Trophoblast cell (in vitro differentiated cells and primary cell): ENCODE measurements around the gene LRP1-AS.

Experiments
- DNase-seq, 2 donors: peaks; one replicate each; pipeline ENCODE4 v3.0.0-alpha.2; 2016
- H2AFZ ChIP-seq: 2 replicates; pipeline ENCODE4 v1.6.1; 2013; ENCODE audit warnings: low read length, moderate library complexity, mild to moderate bottlenecking; ENCODE audit not compliant: insufficient read depth, poor library complexity
- H2AK5ac ChIP-seq: 2 replicates; pipeline ENCODE4 v1.6.1; 2013; ENCODE audit warnings: mild to moderate bottlenecking, low read length
- H2BK120ac ChIP-seq: 2 replicates; pipeline ENCODE4 v1.6.1; 2013; ENCODE audit warnings: low read length, mild to moderate bottlenecking, moderate library complexity; ENCODE audit not compliant: insufficient read depth, poor library complexity
- H2BK12ac ChIP-seq: 2 replicates; pipeline ENCODE4 v1.6.1; 2013; ENCODE audit warnings: mild to moderate bottlenecking, low read length, moderate library complexity
- H2BK5ac ChIP-seq: 2 replicates; pipeline ENCODE4 v1.6.1; 2013; ENCODE audit warnings: low read length, low read depth, moderate library complexity, mild to moderate bottlenecking; ENCODE audit not compliant: poor library complexity
- H3K14ac ChIP-seq: 2 replicates; pipeline ENCODE4 v1.6.1; 2013; ENCODE audit warnings: mild to moderate bottlenecking, low read length
- H3K18ac ChIP-seq: 2 replicates; pipeline ENCODE4 v1.6.1; 2013; ENCODE audit warnings: mild to moderate bottlenecking, low read length
- H3K23ac ChIP-seq: 2 replicates; pipeline ENCODE4 v1.6.1; 2013; ENCODE audit warnings: low read length
- H3K27ac ChIP-seq: 2 replicates; pipeline ENCODE4 v1.5.1; 2013; ENCODE audit warnings: low read depth, mild to moderate bottlenecking, inconsistent platforms, low read length, moderate library complexity
- H3K27me3 ChIP-seq: 2 replicates; pipeline ENCODE4 v1.6.1; 2013; ENCODE audit warnings: inconsistent platforms, mild to moderate bottlenecking, low read length, moderate library complexity; ENCODE audit not compliant: insufficient read depth
- H3K36me3 ChIP-seq, 2 experiments: 1 replicate in 1 of 2; 2 replicates in 1 of 2; pipeline ENCODE4 v1.6.1; 2013; ENCODE audit warnings: low read length in 2 of 2, mild to moderate bottlenecking in 2 of 2, moderate library complexity in 1 of 2; ENCODE audit not compliant: insufficient read depth in 2 of 2, control insufficient read depth in 1 of 2
- H3K4ac ChIP-seq: 2 replicates; pipeline ENCODE4 v1.6.1; 2013; ENCODE audit warnings: low read depth, mild to moderate bottlenecking, low read length, moderate library complexity
- H3K4me1 ChIP-seq, 2 experiments: 1 replicate in 1 of 2; 2 replicates in 1 of 2; pipeline ENCODE4 v1.6.1; 2013; ENCODE audit warnings: low read length in 2 of 2, mild to moderate bottlenecking in 2 of 2, moderate library complexity in 1 of 2; ENCODE audit not compliant: insufficient read depth in 2 of 2, control insufficient read depth in 1 of 2
- H3K4me2 ChIP-seq: 2 replicates; pipeline ENCODE4 v1.6.1; 2013; ENCODE audit warnings: inconsistent platforms, mild to moderate bottlenecking, low read length, moderate library complexity
- H3K4me3 ChIP-seq: 2 replicates; pipeline ENCODE4 v1.5.1; 2013; ENCODE audit warnings: mild to moderate bottlenecking, low read depth, low read length, inconsistent platforms
- H3K79me1 ChIP-seq: one replicate; pipeline ENCODE4 v1.6.1; 2013; ENCODE audit warnings: low read length
- H3K79me2 ChIP-seq: 2 replicates; pipeline ENCODE4 v1.6.1; 2013; ENCODE audit warnings: low read length, mild to moderate bottlenecking; ENCODE audit not compliant: control insufficient read depth, insufficient read depth, poor library complexity
- H3K9ac ChIP-seq: 2 replicates; pipeline ENCODE4 v1.6.1; 2013; ENCODE audit warnings: mild to moderate bottlenecking, low read length
- H3K9me3 ChIP-seq: 2 replicates; pipeline ENCODE4 v1.6.1; 2013; ENCODE audit warnings: low read depth, mild to moderate bottlenecking, control low read depth, inconsistent platforms, low read length; ENCODE audit not compliant: insufficient read depth
- H4K12ac ChIP-seq: 2 replicates; pipeline ENCODE4 v1.6.1; 2013; ENCODE audit warnings: low read depth, mild to moderate bottlenecking, low read length, moderate library complexity
- H4K8ac ChIP-seq: 2 replicates; pipeline ENCODE4 v1.6.1; 2013; ENCODE audit warnings: low read depth, mild to moderate bottlenecking, low read length, moderate library complexity
- H4K91ac ChIP-seq: one replicate; pipeline ENCODE4 v1.6.1; 2013; ENCODE audit warnings: low read depth, mild to moderate bottlenecking, low read length, moderate library complexity
- WGBS: extraction: QIAGEN DNeasy Blood & Tissue Kit; methylation state at CpG from one replicate; pipeline ENCODE4 v1.1.7; 2013; ENCODE audit warnings: missing lambda C conversion rate; ENCODE audit not compliant: insufficient read length, insufficient coverage; ENCODE audit errors: extremely low coverage; 5-methylcytosine and 5-hydroxymethylcytosine counted together

Gene LRP1-AS

GRCh38 chr12:57145460-57146059 lies 1.9 kb downstream of the LRP1-AS start:
- Histone ChIP-seq H3K23ac (no peak overlapping the region), H2AK5ac (no peak overlapping the region), H3K4me2 (no peak overlapping the region), H3K14ac (no peak overlapping the region), H3K36me3 (peaks cover 70 to 74% of the 10 kb centered on the region in 2 experiments), H3K4ac (no peak overlapping the region), H3K79me2 (no peaks in the 10 kb centered on the region), H4K12ac (no peak overlapping the region), H3K4me3 (no peak overlapping the region), H2BK5ac (no peak overlapping the region), H4K91ac (no peak overlapping the region), H2AFZ (no peak overlapping the region), H3K27ac (no peak overlapping the region), H3K4me1 (peaks cover 13 to 25% of the 10 kb centered on the region in 2 experiments), H3K9ac (no peak overlapping the region), H2BK120ac (no peak overlapping the region), H2BK12ac (no peak overlapping the region), H3K79me1 (no peaks in the 10 kb centered on the region), H4K8ac (no peak overlapping the region), H3K9me3 (no peaks in the 10 kb centered on the region), H3K18ac (no peak overlapping the region), H3K27me3 (no peaks in the 10 kb centered on the region)
- WGBS = no CpG with 5 or more reads among the region's 10 CpGs
- DNase-seq = no peak

GRCh38 chr12:57143454-57143853 lies 4.0 kb downstream of the LRP1-AS start:
- peaks cover 69 to 80% of the 10 kb centered on the region in 2 experiments for H3K36me3 ChIP-seq
- H4K12ac ChIP-seq = no peak overlapping the region
- H3K27me3 ChIP-seq = no peaks in the 10 kb centered on the region
- no CpG with 5 or more reads among the region's 4 CpGs for WGBS
- no peak overlapping the region for H4K91ac ChIP-seq
- H2AK5ac ChIP-seq = no peak overlapping the region
- H3K23ac ChIP-seq = no peak overlapping the region
- no peak overlapping the region for H3K18ac ChIP-seq
- H3K4me3 ChIP-seq = no peak overlapping the region
- H3K4ac ChIP-seq = no peak overlapping the region
- H2BK5ac ChIP-seq = no peak overlapping the region
- peaks cover 11 to 22% of the 10 kb centered on the region in 2 experiments for H3K4me1 ChIP-seq
- no peak overlapping the region for H3K27ac ChIP-seq
- no peak overlapping the region for H2AFZ ChIP-seq
- H3K4me2 ChIP-seq = no peak overlapping the region
- no peaks in the 10 kb centered on the region for H3K9me3 ChIP-seq
- H3K9ac ChIP-seq = no peak overlapping the region
- no peaks in the 10 kb centered on the region for H3K79me2 ChIP-seq
- H4K8ac ChIP-seq = no peak overlapping the region
- no peak overlapping the region for H2BK12ac ChIP-seq
- DNase-seq = no peak
- H3K79me1 ChIP-seq = no peaks in the 10 kb centered on the region
- no peak overlapping the region for H3K14ac ChIP-seq
- no peak overlapping the region for H2BK120ac ChIP-seq

- Histone ChIP-seq H3K4me3 (no peak overlapping the region), H3K4ac (no peak overlapping the region), H3K79me1 (no peaks in the 10 kb centered on the region), H3K27me3 (no peaks in the 10 kb centered on the region), H3K9me3 (no peaks in the 10 kb centered on the region), H3K9ac (no peak overlapping the region), H3K79me2 (no peaks in the 10 kb centered on the region), H2AFZ (no peak overlapping the region), H4K8ac (no peak overlapping the region), H2AK5ac (no peak overlapping the region), H2BK12ac (no peak overlapping the region), H3K4me1 (peaks cover 9 to 20% of the 10 kb centered on the region in 2 experiments), H4K12ac (no peak overlapping the region), H3K14ac (no peak overlapping the region), H4K91ac (no peak overlapping the region), H3K36me3 (peaks cover 69 to 85% of the 10 kb centered on the region in 2 experiments), H2BK5ac (no peak overlapping the region), H3K27ac (no peak overlapping the region), H3K23ac (no peak overlapping the region), H3K18ac (no peak overlapping the region), H2BK120ac (no peak overlapping the region), H3K4me2 (no peak overlapping the region)
- no CpG with 5 or more reads among the region's 7 CpGs for WGBS
- DNase-seq = no peak
Observed at GRCh38 chr12:57142727-57143126, 4.7 kb downstream of the LRP1-AS start.

- H4K12ac ChIP-seq = no peak overlapping the region
- peaks cover 4 to 14% of the 10 kb centered on the region in 2 experiments for H3K4me1 ChIP-seq
- H3K27ac ChIP-seq = no peak overlapping the region
- no peaks in the 10 kb centered on the region for H3K27me3 ChIP-seq
- no peak overlapping the region for H2BK12ac ChIP-seq
- WGBS = no CpG with 5 or more reads among the region's 9 CpGs
- no peaks in the 10 kb centered on the region for H3K79me1 ChIP-seq
- no peak overlapping the region for H2BK5ac ChIP-seq
- H3K36me3 ChIP-seq = peaks cover 64 to 82% of the 10 kb centered on the region in 2 experiments
- no peaks in the 10 kb centered on the region for H3K79me2 ChIP-seq
- no peak for DNase-seq
- H2AFZ ChIP-seq = no peak overlapping the region
- no peak overlapping the region for H2BK120ac ChIP-seq
- H3K9me3 ChIP-seq = no peaks in the 10 kb centered on the region
- no peak overlapping the region for H3K14ac ChIP-seq
- H4K91ac ChIP-seq = no peak overlapping the region
- H3K4ac ChIP-seq = no peak overlapping the region
- no peak overlapping the region for H3K4me2 ChIP-seq
- no peak overlapping the region for H3K23ac ChIP-seq
- no peak overlapping the region for H3K18ac ChIP-seq
- H2AK5ac ChIP-seq = no peak overlapping the region
- no peak overlapping the region for H3K9ac ChIP-seq
- H3K4me3 ChIP-seq = no peak overlapping the region
- no peak overlapping the region for H4K8ac ChIP-seq
Observed at GRCh38 chr12:57142121-57142520, 5.3 kb downstream of the LRP1-AS start.
